Measurements from ENCODE around the gene DPP4.

DPP4 gene

GRCh38 chr2:162014751-162015150, 59.3 kb downstream of the DPP4 start:
- no peak for DNase-seq

GRCh38 chr2:162013514-162014475, 60.2 kb downstream of the DPP4 start:
- peak; percentile 26 for DNase-seq

- no peak for DNase-seq
These were observed 61.4 kb downstream of the DPP4 start for GRCh38 chr2:162012565-162013058.

- DNase-seq, result no peak
These were observed 62.1 kb downstream of the DPP4 start for GRCh38 chr2:162011706-162012564.

- no peak for DNase-seq
These were observed 64.5 kb downstream of the DPP4 start for GRCh38 chr2:162009543-162009942.

GRCh38 chr2:162007447-162008040, 66.5 kb downstream of the DPP4 start:
- no peak for DNase-seq

- no peak for DNase-seq
These were observed 67.7 kb downstream of the DPP4 start for GRCh38 chr2:162006337-162006736.

- no peak for DNase-seq
These were observed 70.0 kb downstream of the DPP4 start for GRCh38 chr2:162004031-162004430.

- peak; percentile 41 for DNase-seq
These were observed 71.3 kb downstream of the DPP4 start for GRCh38 chr2:162002623-162003235.

GRCh38 chr2:162000431-162000830, 73.6 kb downstream of the DPP4 start:
- DNase-seq, result no peak

- no peak for DNase-seq
These were observed 74.7 kb downstream of the DPP4 start for GRCh38 chr2:161999321-161999720.

GRCh38 chr2:161998857-161999256, 75.2 kb downstream of the DPP4 start:
- DNase-seq, result no peak

GRCh38 chr2:161997916-161998471, 76.0 kb downstream of the DPP4 start:
- DNase-seq, result peak; percentile 14

- no peak for DNase-seq
These were observed 78.4 kb downstream of the DPP4 start for GRCh38 chr2:161995553-161996016.

- DNase-seq, result no peak
These were observed 79.1 kb downstream of the DPP4 start for GRCh38 chr2:161994761-161995520.

GRCh38 chr2:161992531-161992930, 81.5 kb downstream of the DPP4 start:
- DNase-seq, result no peak

- DNase-seq, result no peak
These were observed 82.0 kb downstream of the DPP4 start for GRCh38 chr2:161991991-161992390.

- no peak for DNase-seq
These were observed 83.3 kb downstream of the DPP4 start for GRCh38 chr2:161990741-161991140.

GRCh38 chr2:161990036-161990435, 84.0 kb downstream of the DPP4 start:
- DNase-seq, result no peak

- no peak for DNase-seq
These were observed 85.4 kb downstream of the DPP4 start for GRCh38 chr2:161988589-161988988.

- DNase-seq, result no peak
These were observed 86.7 kb downstream of the DPP4 start for GRCh38 chr2:161987311-161987710.
